ENCODE measurements around the gene B4GALNT4.
"Not testable (repeated sequence)": the region's sequence is repeated elsewhere in the genome, so short reads cannot be mapped to it uniquely, and the experiment has no call there.

Gene B4GALNT4

DNA sequence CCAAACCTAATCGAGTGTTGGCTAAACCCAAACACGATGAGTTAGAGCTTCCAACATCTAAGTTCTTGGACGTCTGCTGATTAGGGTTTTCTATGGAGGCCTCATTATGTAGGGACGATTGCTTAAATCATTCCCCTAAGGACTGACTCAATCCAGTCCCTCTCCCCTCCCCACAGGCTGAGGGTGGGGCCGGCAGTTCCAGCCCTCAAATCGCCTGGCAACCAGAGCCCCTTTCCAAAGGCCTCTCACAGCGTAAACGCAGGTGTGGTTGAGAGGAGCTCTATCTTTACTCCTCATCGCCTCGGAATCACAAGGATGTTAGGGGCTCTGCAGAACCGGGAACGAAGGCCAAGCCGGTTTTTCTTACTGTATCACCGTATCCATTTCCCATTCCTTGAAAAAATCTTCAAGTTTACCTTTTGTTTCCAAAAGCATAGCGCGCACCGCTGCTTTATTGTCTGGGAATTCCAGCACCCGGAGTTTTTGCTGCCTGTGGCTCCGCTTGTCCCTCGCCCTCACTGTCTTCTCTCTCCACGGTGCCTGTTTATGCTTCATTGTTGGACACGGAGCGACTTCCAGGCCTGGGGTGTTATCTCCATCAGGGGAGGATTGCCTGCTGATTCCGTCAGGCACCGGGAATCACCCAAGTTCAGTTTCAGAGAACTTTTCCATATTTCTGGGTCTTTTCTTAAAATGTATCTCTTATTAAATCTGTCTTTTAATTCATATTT is 34.9 kb upstream of the B4GALNT4 start:
- DNase-seq (ENCODE audit: low read depth), result no peak

DNA sequence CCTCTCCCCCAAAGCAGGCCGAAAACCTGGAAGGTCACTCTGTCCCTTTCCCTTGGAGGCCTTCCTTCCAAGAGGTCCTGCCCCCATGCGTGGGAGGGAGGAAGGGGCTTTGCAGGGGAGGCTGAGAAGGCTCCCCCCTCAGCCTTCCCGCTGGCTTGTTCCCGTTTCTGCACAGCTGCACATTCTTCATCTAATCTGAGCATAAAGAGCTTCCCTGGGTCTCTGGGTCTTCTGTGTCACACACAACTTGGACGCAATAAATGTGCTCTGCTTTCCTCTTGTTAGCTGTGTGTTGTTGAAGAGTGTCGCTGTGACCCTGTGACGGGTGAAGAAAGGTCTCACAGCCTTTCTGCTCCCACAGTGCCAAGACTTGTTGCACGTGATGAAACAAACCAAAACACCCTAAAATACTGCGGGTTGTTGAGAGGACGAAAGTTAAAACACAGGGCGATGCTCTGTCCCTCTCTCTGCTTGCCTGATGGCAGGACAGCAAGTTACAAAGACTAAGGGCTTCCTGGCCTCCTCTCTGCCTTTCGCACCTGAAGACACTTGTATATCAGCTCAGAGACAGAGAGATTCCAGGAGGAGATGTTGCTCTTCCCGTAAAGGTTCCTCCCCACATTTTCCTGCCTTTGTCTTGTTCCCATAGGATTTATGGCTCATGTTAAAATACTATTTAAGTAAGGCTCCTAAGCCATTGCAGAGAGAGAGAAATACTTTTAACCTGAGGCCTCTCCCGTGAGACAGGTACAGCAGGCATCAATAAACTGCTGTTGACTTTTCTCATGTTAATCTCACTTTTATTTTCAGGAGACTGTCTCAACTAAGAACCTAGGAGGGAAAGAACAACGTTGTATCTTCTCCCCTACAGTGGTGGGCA is 33.3 kb upstream of the B4GALNT4 start:
- no peak for DNase-seq (ENCODE audit: low read depth)

DNA sequence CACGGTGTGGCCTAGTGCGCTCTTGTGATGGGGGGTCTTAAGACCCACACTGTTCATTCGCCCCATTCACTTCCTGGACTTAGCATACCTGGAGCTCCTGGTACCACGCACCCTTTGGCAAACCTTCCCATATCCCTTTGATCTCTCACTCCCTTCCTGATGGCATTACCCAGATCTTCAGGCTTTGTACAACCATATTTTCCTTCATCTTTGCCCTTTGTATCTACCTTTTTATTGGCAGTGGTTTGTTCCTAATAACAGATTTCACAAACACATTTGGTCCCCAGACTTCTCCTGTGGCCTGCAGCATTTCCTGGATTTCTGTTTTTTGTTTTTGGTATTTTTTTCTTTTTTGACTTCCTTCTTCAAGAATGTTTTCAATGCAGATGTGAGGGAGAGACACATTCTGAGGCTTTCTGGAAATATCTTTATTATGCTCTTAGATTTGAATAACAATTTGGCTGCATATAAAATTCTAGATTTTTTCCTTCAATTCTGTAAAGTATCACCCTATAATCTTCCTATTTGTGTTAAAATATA is 32.6 kb upstream of the B4GALNT4 start:
- DNase-seq (ENCODE audit: low read depth), result no peak

DNA sequence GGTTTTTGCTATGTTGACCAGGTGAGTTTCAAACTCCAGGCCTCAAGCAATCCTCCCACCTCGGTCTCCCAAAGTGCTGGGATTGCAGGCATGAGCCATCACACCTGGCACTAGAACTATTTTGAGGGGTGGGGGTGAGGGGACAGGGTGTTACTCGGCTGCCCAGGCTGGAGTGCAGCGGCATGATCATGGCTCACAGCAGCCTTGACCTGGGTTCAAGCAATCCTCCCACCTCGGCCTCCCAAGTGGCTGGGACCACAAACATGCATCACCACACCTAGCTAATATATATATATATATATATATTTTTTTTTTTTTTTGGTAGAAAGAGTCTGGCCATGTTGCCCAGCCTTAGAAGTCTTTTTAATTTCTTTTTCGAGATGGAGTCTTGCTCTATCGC is 31.6 kb upstream of the B4GALNT4 start:
- no peak for DNase-seq (ENCODE audit: low read depth)

DNA sequence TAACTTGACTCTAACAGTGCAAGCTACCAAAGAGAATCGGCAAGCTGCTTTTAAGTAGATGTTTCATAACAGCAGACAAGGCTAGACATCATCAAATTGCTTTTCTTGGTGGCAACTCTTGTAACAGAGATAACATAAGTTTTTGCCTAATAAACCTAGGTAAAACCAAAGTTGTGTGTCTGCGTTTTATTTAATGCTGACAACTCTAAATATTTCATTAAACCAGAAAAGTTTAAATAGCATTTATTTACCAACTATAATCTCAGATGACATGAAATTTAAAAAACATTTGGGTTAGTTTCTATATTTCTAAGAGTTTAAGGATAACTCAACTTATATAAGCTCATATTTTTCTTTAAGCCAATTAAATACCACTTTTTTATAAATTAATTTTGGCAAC is 29.3 kb upstream of the B4GALNT4 start:
- DNase-seq (ENCODE audit: low read depth), result no peak

DNA sequence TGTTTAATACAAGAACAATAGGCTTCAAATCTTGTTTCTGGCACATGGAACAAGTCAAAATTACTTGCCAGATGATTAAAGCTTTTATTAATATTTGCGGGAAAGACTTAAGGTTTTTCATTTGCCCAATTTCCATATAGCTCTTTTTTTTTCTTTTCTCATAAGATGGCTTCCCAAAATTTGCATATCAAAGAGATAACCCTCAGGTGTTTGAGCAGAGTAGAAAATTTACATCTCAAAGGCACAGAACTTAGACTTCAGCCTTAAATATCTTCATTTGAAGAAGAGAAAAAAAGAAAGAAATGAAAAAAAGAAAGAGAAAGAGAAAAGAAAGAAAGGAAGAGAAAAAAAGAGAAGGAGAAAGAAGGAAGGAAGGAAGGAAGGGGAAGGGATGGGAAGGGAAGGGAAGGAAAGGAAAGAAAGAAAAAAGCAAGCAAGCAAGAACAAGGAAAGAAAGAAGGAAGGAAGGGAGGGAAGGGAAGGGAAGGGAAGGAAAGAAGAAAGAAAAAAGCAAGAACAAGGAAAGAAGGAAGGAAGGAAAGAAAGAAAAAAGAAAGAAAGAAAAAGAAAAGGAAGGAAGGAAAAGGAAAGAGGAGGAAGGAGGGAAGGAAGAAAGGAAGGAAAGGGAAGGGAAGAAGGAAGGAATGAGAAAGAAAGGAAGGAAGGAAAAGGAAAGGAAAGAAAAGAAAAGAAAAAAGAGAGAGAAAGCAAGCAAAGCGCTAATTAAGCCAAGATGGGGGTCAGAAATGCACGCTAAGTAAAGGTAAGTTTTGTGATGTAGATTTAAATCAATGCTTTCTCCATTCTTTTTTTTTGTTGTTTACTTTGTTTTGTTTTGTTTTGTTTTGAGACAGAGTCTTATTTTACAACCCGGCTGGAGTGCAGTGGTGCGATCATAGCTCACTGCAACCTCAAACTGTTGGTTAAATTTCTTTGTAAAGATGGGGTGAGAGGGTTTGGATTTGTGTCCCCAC is 28.5 kb upstream of the B4GALNT4 start:
- no peak for DNase-seq (ENCODE audit: low read depth)

DNA sequence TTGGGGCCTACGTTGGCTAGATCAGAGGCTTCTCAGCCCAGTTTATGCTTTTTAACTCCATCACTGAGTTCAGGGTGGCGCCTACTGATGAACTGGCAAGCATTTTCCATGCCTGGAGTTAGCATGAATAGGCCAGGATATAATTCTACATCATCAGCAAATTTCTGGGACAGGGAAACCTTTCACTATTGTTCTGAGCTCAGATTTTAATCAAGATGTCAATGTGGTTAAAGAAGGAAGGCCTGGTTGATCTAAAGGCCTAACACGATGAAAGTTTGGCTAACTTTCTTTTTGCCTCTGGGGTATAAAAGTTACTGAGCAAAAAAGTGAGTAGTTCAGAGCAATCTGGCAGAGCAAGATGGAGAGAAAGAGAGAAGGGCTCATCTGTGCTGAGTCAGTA is 27.0 kb upstream of the B4GALNT4 start:
- no peak for DNase-seq (ENCODE audit: low read depth)

DNA sequence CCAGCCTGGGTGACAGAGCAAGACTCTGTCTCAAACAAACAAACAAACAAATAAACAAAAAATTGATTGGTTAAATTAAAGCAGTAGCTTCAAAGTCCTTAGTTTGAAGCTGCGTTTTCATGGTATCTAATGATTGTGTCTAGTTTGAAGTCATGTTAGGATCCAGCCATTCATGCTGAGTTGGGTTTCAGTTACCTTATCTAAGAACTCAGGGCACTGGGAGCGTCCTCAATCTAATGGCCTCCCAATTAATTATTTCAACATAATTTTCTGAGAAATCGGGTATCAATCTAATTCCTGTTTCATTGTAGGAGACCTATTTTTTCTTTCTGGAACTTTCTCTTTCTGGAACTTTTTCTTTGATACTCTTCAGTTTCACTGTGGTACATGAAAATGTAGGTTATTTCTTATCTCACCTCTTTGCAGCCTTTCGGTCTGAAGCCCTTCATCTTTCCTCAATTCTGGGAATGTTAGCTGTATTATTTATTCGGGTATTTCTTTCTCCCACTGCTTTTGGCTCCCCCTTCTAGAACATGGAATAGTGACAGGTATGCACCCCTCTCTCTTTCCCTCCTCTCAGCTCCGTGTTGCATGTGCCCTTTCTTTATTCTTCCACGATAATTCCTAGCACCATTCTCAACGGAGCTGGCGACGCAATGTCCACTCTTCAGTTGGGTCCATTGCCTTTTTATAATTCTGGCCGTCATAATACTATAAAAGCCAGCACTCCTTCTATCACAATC is 24.3 kb upstream of the B4GALNT4 start:
- no peak for DNase-seq (ENCODE audit: low read depth)

DNA sequence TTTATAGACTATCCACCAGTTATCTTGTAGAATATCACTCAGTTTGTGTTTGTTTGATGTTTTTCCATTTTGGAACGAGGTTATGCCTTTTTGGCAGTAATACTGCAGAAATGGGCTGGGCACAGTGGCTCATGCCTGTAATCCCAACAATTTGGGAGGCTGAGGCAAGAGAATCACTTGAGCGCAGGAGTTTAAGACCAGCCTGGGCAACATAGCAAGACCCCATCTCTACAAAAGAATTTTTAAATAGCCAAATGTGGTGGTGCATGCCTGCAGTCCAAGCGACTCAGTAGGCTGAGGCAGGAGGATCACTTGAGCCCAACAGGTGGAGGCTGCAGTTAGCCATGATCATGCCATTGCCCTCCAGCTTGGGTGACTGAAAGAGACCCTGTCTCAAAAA is 22.8 kb upstream of the B4GALNT4 start:
- DNase-seq (ENCODE audit: low read depth), result no peak

DNA sequence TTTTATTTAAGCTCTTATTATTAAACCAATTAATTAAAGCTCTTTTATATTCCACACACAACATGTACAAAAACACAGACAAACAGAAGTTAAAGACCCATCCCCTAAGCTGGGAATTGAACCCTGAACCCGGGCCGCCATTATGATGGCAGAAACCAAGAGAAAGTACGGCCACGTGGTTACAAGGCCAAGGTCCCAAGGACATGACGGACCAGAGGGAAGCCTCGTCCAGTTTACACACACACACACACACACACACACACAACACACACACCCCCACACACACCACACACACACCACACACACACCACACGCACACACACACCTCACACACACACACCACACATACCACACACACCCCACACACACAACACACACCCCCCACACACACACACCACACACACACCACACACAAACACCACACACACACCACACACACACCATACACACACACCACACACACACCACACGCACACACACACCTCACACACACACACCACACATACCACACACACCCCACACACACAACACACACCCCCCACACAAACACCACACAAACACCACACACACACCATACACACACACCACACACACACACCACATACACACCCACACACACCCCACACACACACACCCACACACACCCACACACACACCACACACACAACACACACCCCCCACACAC is 19.9 kb upstream of the B4GALNT4 start:
- DNase-seq (ENCODE audit: low read depth), result not testable (repeated sequence)

DNA sequence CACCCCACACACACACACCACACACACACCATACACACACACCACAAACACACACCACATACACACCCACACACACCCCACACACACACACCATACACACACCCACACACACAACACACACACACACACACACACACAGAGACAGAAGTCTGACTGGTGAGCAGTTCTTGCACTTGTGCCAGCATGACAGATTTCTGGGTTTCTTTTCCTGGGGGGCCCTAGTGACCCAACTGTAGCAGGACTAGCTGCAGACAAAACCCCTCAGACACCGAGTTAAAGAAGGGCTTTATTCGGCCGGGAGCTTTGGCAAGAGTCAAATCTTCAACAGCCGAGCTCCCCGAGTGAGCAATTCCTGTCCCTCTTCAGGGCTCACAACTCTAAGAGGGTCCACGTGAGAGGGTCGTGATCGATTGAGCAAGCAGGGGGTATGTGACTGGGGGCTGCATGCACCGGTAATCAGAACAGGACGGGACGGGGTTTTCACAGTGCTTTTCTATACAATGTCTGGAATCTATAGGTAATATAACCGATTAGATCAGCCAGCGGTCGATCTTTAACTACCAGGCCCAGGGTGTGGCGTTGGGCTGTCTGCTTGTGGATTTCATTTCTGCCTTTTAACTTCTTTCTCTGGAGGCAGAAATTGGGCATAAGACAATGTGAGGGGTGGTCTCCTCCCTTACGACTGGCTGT is 19.1 kb upstream of the B4GALNT4 start:
- not testable (repeated sequence) for DNase-seq (ENCODE audit: low read depth)

DNA sequence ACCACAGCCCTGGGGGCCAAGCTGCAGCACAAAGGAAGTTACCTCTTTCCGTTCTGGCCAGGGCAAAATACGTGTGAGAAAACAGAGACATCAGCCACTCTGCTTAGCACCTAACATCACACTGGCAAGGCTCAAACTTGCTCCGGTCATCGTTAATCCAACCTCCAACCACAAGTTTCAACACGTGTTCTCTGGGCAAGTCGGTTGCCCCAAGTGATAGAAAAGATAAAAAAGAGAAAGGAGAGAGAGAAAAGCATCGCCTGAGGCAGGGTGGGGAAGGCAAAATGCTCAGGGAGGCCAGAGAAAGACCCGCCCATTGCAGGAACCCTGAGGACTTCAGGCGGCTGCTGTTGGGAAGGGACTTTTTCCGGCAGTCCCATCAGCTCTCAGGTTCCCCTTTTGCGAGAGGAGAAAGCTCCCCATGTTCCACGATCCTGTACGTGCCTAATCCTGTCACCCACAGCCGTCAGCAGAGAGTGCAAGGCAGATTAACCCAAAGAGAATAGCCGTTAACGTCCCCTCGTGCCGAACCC is 18.5 kb upstream of the B4GALNT4 start:
- no peak for DNase-seq (ENCODE audit: low read depth)

DNA sequence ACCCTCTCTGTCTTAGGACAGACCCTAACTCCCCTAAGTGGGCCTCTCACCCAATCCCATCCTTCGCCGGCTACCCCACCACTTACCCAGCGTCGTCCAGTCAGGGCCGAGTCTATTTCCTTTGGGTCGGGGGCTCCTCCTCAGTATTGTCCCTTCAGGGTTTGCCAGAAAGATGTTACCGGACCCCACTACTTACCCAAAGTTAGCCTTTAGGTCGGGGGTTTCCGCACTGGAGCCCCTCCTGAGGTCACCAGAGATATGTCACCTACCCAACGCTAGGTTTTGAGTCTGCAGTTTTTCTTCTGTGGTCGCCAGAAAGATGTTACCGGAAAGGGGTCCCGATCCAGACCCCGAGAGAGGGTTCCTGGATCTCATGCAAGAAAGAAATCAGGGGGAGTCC is 17.9 kb upstream of the B4GALNT4 start:
- DNase-seq (ENCODE audit: low read depth), result no peak

DNA sequence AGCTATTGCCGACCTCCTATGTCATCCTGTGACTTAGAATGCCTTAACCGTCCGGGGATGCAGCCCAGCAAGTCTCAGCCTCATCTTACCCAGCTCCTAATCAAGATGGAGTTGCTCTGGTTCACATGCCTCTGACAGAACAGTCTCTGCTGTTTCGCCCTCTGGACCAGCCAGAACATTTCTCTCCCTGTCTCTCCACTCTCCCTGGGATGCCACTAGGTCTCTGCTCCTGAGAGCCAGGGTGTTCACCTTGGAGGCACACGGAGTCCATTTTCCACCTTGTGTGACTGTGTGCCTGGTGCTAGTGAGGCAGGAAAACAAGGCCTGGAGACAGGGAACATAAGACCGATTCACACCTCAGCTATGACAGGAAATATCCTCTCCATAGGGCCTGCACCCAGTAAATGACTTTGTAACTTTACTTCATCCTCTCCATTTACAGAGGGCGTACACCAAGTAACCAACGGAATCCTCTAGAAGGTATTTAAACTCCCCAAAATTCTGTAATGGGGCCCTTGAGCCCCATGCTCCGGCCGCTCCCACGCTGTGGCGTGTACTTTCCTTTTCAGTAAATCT is 16.8 kb upstream of the B4GALNT4 start:
- DNase-seq (ENCODE audit: low read depth), result no peak

DNA sequence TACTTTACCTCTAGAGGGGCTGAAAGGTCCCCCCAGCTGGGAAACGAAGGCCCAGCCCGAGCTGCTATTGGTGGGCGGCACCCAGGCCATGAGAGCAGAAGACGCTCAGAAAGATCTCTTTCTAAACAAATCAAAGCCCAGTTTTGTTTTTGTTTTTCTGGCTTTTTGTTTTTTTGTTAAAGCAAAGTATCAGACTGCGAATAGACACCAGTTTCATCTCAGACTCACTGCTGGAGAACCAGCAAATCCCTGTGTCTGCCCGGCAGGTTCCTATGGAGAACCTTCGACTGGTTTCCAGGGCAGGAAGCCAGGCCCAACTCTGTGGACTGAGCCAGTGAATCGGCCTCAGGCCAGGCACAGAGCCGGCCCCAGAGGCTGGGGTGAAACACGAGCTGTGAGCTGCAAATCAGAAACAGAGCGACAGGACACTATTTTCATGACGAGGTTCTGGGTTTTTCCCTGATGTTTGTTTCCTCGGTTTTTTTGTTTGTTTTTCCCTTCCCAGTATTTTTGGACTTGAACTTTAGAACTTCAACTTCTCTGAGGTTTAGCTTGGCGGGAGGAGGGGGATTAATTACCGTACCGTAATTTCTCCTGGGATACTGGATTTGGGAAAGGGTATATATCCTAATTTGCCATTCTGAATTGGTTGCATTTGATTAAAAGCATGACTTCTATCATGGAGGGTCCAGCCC is 16.0 kb upstream of the B4GALNT4 start:
- no peak for DNase-seq (ENCODE audit: low read depth)

DNA sequence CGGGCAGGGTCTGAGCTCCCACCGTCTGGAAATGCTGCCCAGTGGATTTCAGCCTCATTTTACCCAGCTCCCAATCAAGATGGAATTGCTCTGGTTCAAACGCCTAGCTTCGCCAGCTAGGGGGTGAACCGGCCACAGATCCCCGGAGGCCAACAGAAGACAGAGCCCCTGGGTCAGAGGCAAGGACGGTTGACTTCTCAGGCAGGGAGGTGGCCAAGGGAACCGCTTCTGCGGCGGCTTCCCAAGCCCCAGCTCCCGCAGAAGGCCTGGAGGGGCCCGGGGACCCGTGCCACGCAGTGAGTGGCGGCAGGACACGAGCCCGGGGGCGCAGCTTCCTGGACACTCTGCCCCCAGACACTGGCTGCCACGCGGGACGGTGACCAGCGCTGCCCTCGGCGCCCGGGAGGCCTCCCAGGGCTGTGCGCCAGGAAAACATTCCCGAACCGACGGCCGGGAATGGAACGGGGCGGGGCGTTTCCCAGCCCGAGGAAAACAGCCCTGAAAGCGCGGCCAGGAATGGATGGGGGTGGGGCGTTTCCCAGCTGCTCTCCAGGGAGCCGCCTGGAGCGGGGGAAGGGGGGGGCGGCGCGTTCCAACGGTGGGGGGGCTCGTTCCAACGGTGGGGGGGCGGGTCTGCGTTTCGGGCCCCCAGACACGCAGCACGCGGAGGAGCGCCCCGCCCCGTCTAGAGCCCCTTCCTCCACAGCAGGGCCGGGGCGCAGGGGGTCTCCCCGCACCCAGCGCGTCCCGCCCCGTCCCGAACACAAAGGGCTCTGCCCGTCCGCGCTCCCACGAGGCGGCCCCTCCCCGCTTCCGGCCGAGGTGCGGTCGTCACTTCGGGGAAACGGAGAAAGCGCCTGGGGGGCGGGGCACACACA is 13.5 kb upstream of the B4GALNT4 start:
- peak; percentile 66 for DNase-seq (ENCODE audit: low read depth)

DNA sequence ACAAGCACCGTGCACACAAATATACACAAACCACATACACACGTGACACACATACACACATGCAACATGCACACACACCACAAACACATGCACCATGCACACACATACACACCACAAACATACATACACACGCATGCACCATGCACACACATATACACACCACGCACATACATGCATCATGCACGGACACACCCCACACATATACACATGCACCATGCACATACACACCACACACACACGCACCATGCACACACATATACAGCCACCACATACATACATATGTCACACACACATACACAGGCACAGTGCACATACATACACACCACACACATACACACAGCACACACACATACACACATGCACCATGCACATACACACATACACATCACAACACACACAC is 12.7 kb upstream of the B4GALNT4 start:
- DNase-seq (ENCODE audit: low read depth), result no peak

DNA sequence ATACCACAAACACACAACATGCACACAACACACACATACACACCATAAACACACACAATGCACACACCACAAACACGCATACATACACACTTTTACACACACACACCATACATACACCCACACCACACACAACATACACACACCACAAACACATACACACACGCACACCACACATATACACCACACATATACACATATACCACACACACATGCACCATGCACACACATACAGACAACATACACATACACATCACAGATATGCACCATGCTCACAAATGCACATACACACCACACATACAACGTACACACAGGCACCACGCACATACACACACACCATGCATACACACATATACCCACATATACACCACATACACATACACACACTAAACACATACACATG is 11.7 kb upstream of the B4GALNT4 start:
- DNase-seq (ENCODE audit: low read depth), result no peak
